ENCODE data around the gene CPN1.
"Not testable (repeated sequence)": the region's sequence is repeated elsewhere in the genome, so short reads cannot be mapped to it uniquely, and the experiment has no call there.

CPN1 gene

GRCh38 chr10:100101192-100102076 lies 19.8 kb upstream of the CPN1 start:
- H3K27ac ChIP-seq: no peak overlapping the region
- TF ChIP-seq CTCF (conservative IDR thresholded peaks at IDR 0.05): no peak
- TF ChIP-seq ZFX (IDR thresholded peaks at IDR 0.05): no peak

- no peak overlapping the region for H3K27ac ChIP-seq
- TF ChIP-seq ZFX (IDR thresholded peaks at IDR 0.05) (no peak), CTCF (conservative IDR thresholded peaks at IDR 0.05) (peak; percentile 22)
Observed at GRCh38 chr10:100100651-100101184, 19.0 kb upstream of the CPN1 start.

GRCh38 chr10:100089241-100089640 lies 7.6 kb upstream of the CPN1 start:
- H3K27ac ChIP-seq: no peak overlapping the region
- TF ChIP-seq ZFX (IDR thresholded peaks at IDR 0.05) (no peak), CTCF (conservative IDR thresholded peaks at IDR 0.05) (no peak)

GRCh38 chr10:100086708-100087107 lies 5.0 kb upstream of the CPN1 start:
- not testable (repeated sequence) for H3K27ac ChIP-seq

- H3K27ac ChIP-seq: no peak overlapping the region
- TF ChIP-seq CTCF (conservative IDR thresholded peaks at IDR 0.05) (no peak), ZFX (IDR thresholded peaks at IDR 0.05) (no peak)
Observed at GRCh38 chr10:100085596-100085995, 3.9 kb upstream of the CPN1 start.

GRCh38 chr10:100083623-100084022 lies 2.0 kb upstream of the CPN1 start:
- H3K27ac ChIP-seq: no peak overlapping the region
- TF ChIP-seq CTCF (conservative IDR thresholded peaks at IDR 0.05) (no peak), ZFX (IDR thresholded peaks at IDR 0.05) (no peak)

- not testable (repeated sequence) for H3K27ac ChIP-seq
Observed at GRCh38 chr10:100082276-100082675, 607 bp upstream of the CPN1 start.

GRCh38 chr10:100076750-100077149 lies 4.9 kb downstream of the CPN1 start:
- TF ChIP-seq ZFX (IDR thresholded peaks at IDR 0.05): no peak
- no peak for TF ChIP-seq CTCF (conservative IDR thresholded peaks at IDR 0.05)
- H3K27ac ChIP-seq: no peak overlapping the region
